HepG2 (cell line): ENCODE results near the gene ROMO1. TPM values are rescaled to one million over a fixed set of nuclear protein-coding genes. Genes with fewer than 3 reads are reported as not detected.

Experiments used
- ATAC-seq: fragments of 200-7000 bp; cut with Tn5 transposase; 3 replicates; pipeline ENCODE4 v1.9.1; 2020; ENCODE audit warnings: mild to moderate bottlenecking, moderate library complexity
- BruUV-seq: library from RNA; stranded (reverse); fragments of 400-500 nt; replicated peaks from 2 replicates; lab custom pipeline; 2021; lab: Mats Ljungman, UMichigan
- CTCF ChIA-PET: fragments of 300-600 bp; formaldehyde crosslinking; extraction: SDS; loops from one replicate; lab custom pipeline; 2021; ENCODE audit warnings: low total read pairs, inconsistent platforms, low intra/inter-chr PET ratio; lab: Yijun Ruan, JAX
- POLR2A ChIA-PET: fragments of 350-600 bp; sonication (Branson Sonifier 250); formaldehyde crosslinking; loops from one replicate; lab custom pipeline; 2020; ENCODE audit warnings: antibody characterized with exemption, inconsistent platforms; lab: Yijun Ruan, JAX
- DNase-seq: peaks from one replicate; pipeline ENCODE4 v3.0.0-alpha.2; 2015; ENCODE audit warnings: low spot score
- FAIRE-seq: peaks from 3 replicates; lab custom pipeline; 2011; peaks lifted over from hg19 to GRCh38; lab: Jason Lieb, UNC
- H2AFZ ChIP-seq: one replicate; pipeline ENCODE4 v1.6.1; 2011; ENCODE audit warnings: low read length, inconsistent platforms
- H3K27ac ChIP-seq: fragments of 300-600 bp; 3 replicates; pipeline ENCODE4 v1.8.0; 2011; ENCODE audit warnings: mixed run types, mild to moderate bottlenecking, mixed read lengths, low read length, inconsistent platforms; ENCODE audit not compliant: insufficient read depth; ENCODE audit errors: extremely low read length
- H3K27me3 ChIP-seq, 2 experiments: fragments of 200-600 bp in 1 of 2; 2 replicates in 1 of 2; 3 replicates in 1 of 2; pipeline versions ENCODE4 v1.6.0 to v1.8.0; 2011; ENCODE audit warnings: low read length in 2 of 2, mild to moderate bottlenecking in 2 of 2, moderate library complexity in 2 of 2, inconsistent platforms in 1 of 2; ENCODE audit not compliant: insufficient read depth in 2 of 2, control insufficient read depth in 1 of 2
- H3K36me3 ChIP-seq, 2 experiments: fragments of 200-600 bp in 1 of 2; replicated peaks in 1 of 2; 2 replicates in 1 of 2; 3 replicates in 1 of 2; pipeline versions ENCODE4 v1.5.1 to v1.8.0; 2011; ENCODE audit warnings: low read length in 2 of 2, inconsistent platforms in 1 of 2; ENCODE audit not compliant: insufficient read depth in 2 of 2, control insufficient read depth in 1 of 2
- H3K4me1 ChIP-seq: 2 replicates; pipeline ENCODE4 v1.5.1; 2012; ENCODE audit warnings: low read length, inconsistent platforms; ENCODE audit not compliant: insufficient read depth
- H3K4me2 ChIP-seq: 2 replicates; pipeline ENCODE4 v1.6.0; 2011; ENCODE audit warnings: low read depth, low read length, inconsistent platforms
- H3K4me3 ChIP-seq, 3 experiments: fragments of 200-600 bp in 1 of 3; sonication (generic), shearing (Covaris generic) in 1 of 3; replicated peaks in 1 of 3; 2 replicates each; pipeline ENCODE4 v1.5.1; 2011 to 2016; ENCODE audit warnings: low read length in 3 of 3, inconsistent platforms in 2 of 3, low read depth in 2 of 3, mild to moderate bottlenecking in 2 of 3, control low read depth in 1 of 3, mixed read lengths in 1 of 3; ENCODE audit not compliant: insufficient read depth in 1 of 3
- H3K79me2 ChIP-seq: one replicate; pipeline ENCODE4 v1.6.1; 2011; ENCODE audit warnings: low read length, inconsistent platforms; ENCODE audit not compliant: insufficient read depth
- H3K9ac ChIP-seq: 2 replicates; pipeline ENCODE4 v1.6.0; 2011; ENCODE audit warnings: mild to moderate bottlenecking, low read depth, low read length, inconsistent platforms; ENCODE audit not compliant: insufficient read depth
- H3K9me3 ChIP-seq: 2 replicates; pipeline ENCODE4 v1.5.1; 2012; ENCODE audit warnings: mild to moderate bottlenecking, low read length
- H4K20me1 ChIP-seq: 2 replicates; pipeline ENCODE4 v1.6.0; 2011; ENCODE audit warnings: inconsistent platforms, mild to moderate bottlenecking, low read length, moderate library complexity; ENCODE audit not compliant: insufficient read depth
- CHD2 ChIP-seq: IDR thresholded peaks from 2 replicates; pipeline ENCODE4 v1.6.1; 2011; ENCODE audit warnings: low read depth, low read length, improper control_type of control experiment
- CHD4 ChIP-seq: fragments of 200-600 bp; sonication (generic); IDR thresholded peaks from 2 replicates; pipeline ENCODE4 v1.7.0; 2017; ENCODE audit warnings: mild to moderate bottlenecking, low read length, borderline replicate concordance
- LCORL ChIP-seq, 2 experiments: fragments of 450-650 bp in 1 of 2; sonication (generic) in 1 of 2; formaldehyde crosslinking in 1 of 2; IDR thresholded peaks; 2 replicates each; pipeline versions ENCODE4 v1.5.0 to v1.6.1; 2017 to 2020; ENCODE audit warnings: antibody characterized with exemption in 1 of 2, missing genetic modification reagents in 1 of 2
- POLR2AphosphoS2 ChIP-seq: IDR thresholded peaks from 2 replicates; pipeline ENCODE4 v1.6.1; 2011; ENCODE audit warnings: low read depth, low read length, improper control_type of control experiment
- PPARG ChIP-seq: conservative IDR thresholded peaks from 2 replicates; pipeline ENCODE4 v1.6.1; 2016; ENCODE audit warnings: missing biosample characterization, missing genetic modification reagents
- TCF7 ChIP-seq: sonication (generic); IDR thresholded peaks from 2 replicates; pipeline ENCODE4 v1.6.1; 2016; ENCODE audit warnings: antibody characterized with exemption, low read depth
- YEATS4 ChIP-seq: sonication (generic); formaldehyde crosslinking; IDR thresholded peaks from 2 replicates; pipeline ENCODE4 v1.4.0; 2020; ENCODE audit warnings: missing genetic modification reagents, borderline replicate concordance
- ZNF816 ChIP-seq: sonication (generic); formaldehyde crosslinking; IDR thresholded peaks from 2 replicates; pipeline ENCODE4 v1.8.0; 2022; ENCODE audit warnings: missing genetic modification reagents, mild to moderate bottlenecking, borderline replicate concordance
- WGBS: methylation state at CpG from one replicate; pipeline ENCODE4 v1.1.6; 2017; ENCODE audit warnings: low lambda C conversion rate; 5-methylcytosine and 5-hydroxymethylcytosine counted together
- in situ Hi-C: cut with HindIII; loops from 2 replicates; pipeline ENCODE4 v1.10.0; 2017; ENCODE audit warnings: low pct_unique_long_range_greater_than_20kb; ENCODE audit not compliant: extremely low pct_ligation_motif_present
- intact Hi-C: fragments of 100-400 bp; cut with micrococcal nuclease; formaldehyde crosslinking; loops from one replicate; pipeline ENCODE4 v1.10.0; 2022; ENCODE audit not compliant: unreplicated experiment
- polyA plus RNA-seq, 8 experiments: library from polyadenylated mRNA; depleted of rRNA in 3 of 8; stranded (reverse) in 7 of 8; unstranded in 1 of 8; fragments of >200 nt; fragmentation: Illumina TruSeq in 4 of 8; extraction: Trizol in 4 of 8; gene quantifications; 2 replicates each; pipeline versions ENCODE4 v1.2.1 to v1.2.3, GENCODE V29; 2011 to 2016; ENCODE audit warnings: low read depth in 4 of 8, missing spikeins in 1 of 8, mixed read lengths in 1 of 8; ENCODE audit not compliant: insufficient read depth in 1 of 8
- total RNA-seq, 5 experiments: library from RNA; depleted of rRNA; stranded (reverse); fragments of >200 nt; fragmentation: Illumina TruSeq; extraction: Trizol; gene quantifications; 2 replicates each; pipeline ENCODE4 v1.2.3, GENCODE V29; 2016; ENCODE audit warnings: low read depth in 1 of 5
- TF ChIP-seq, protein P1 (sequence below): sonication (generic); formaldehyde crosslinking; IDR thresholded peaks from 2 replicates; pipeline ENCODE4 v1.5.1; 2020; ENCODE audit warnings: mild to moderate bottlenecking, missing genetic modification reagents, borderline replicate concordance
- TF ChIP-seq, protein P2 (sequence below): sonication (generic); formaldehyde crosslinking; IDR thresholded peaks from 2 replicates; pipeline ENCODE4 v1.5.0; 2020; ENCODE audit warnings: mild to moderate bottlenecking, low read depth, missing genetic modification reagents, borderline replicate concordance
- TF ChIP-seq, protein P3 (sequence below): sonication (generic); formaldehyde crosslinking; IDR thresholded peaks from 2 replicates; pipeline ENCODE4 v1.5.0; 2020; ENCODE audit warnings: mild to moderate bottlenecking, missing genetic modification reagents, moderate library complexity

ROMO1 gene
- total and polyA plus RNA-seq, 2 of the 13 experiments (the other 11 are each of a cell fraction or from before 2014, with no cell fraction given) = 636 to 755 TPM

DNA sequence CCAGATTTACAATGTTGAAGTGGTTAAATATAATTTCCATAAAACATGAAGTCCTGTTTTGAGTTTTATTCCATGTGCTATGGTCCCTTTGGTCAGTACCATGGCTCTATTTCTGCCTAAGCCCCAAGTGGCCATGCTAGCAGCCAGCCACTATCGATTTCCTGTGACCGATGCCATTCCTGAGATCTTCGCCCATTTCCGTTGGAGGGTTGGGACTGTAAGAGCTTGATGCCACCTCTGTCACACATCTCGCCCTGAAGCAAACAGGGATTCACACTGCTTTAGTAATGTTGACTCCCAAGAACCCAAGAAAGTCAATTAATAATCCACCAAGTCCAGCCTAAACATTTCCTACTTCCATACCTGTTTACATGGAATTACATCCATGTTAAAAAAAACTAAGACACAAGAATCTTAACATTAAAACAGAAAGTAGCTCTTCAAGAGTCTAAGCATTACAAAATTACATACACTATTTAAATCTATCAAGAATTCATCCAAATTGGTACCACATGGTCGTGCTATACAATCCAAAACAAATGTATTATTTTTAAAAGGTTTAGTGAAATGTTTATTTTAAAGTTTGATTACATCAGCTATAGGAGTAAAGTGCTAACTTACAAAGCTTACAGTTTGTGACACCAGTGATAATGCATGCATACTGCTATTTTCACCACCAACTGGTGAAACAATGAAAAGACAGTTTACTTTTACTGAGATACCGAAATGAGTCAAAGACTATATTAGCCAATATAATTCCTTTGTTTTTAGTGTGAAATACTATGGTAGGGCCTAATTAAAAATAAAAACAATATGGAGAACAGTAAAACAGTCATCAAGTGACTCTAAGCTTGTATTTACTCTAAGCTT is 40.3 kb downstream of the ROMO1 start:
- Histone ChIP-seq H4K20me1 (peaks cover 71% of the 10 kb centered on the region), H3K4me3 (peak overlapping the region; percentile 90 to 92 (median 91)), H3K9ac (peak overlapping the region; percentile 100; the same call in 1 of the 2 replicates), H3K79me2 (peaks cover 84% of the 10 kb centered on the region), H3K27me3 (no peaks in the 10 kb centered on the region; a peak in 1 of 5 replicates), H3K27ac (no peak overlapping the region), H2AFZ (no peak overlapping the region), H3K4me2 (peak overlapping the region; percentile 98), H3K9me3 (no peaks in the 10 kb centered on the region), H3K36me3 (peaks cover 20 to 54% of the 10 kb centered on the region in 2 experiments), H3K4me1 (peaks cover 75% of the 10 kb centered on the region)
- ATAC-seq = no peak
- in situ Hi-C loops = loop anchor here (5.0 kb wide), 1 partner anchor 143 kb away; no protein-coding TSS in a partner anchor
- DNase-seq = peak; percentile 57
- intact Hi-C loops = loop anchor here (5.0 kb wide), 1 partner anchor 122 kb away; the partner anchor contains the start of gene SPAG4
- ChIA-PET CTCF (no interaction called here), POLR2A (interaction anchor here (0.8 to 8.6 kb wide), 12 partner anchors 9 to 273 kb away, joined by 3 to 211 read pairs (median 4); partner anchors contain the start of genes CPNE1, NFS1, PHF20 and RBM12)
- 74% methylated on average over 7 of the region's 7 CpGs for WGBS
- no TSS peak for BruUV-seq
- FAIRE-seq = no peak
- TF ChIP-seq, protein P1, sequence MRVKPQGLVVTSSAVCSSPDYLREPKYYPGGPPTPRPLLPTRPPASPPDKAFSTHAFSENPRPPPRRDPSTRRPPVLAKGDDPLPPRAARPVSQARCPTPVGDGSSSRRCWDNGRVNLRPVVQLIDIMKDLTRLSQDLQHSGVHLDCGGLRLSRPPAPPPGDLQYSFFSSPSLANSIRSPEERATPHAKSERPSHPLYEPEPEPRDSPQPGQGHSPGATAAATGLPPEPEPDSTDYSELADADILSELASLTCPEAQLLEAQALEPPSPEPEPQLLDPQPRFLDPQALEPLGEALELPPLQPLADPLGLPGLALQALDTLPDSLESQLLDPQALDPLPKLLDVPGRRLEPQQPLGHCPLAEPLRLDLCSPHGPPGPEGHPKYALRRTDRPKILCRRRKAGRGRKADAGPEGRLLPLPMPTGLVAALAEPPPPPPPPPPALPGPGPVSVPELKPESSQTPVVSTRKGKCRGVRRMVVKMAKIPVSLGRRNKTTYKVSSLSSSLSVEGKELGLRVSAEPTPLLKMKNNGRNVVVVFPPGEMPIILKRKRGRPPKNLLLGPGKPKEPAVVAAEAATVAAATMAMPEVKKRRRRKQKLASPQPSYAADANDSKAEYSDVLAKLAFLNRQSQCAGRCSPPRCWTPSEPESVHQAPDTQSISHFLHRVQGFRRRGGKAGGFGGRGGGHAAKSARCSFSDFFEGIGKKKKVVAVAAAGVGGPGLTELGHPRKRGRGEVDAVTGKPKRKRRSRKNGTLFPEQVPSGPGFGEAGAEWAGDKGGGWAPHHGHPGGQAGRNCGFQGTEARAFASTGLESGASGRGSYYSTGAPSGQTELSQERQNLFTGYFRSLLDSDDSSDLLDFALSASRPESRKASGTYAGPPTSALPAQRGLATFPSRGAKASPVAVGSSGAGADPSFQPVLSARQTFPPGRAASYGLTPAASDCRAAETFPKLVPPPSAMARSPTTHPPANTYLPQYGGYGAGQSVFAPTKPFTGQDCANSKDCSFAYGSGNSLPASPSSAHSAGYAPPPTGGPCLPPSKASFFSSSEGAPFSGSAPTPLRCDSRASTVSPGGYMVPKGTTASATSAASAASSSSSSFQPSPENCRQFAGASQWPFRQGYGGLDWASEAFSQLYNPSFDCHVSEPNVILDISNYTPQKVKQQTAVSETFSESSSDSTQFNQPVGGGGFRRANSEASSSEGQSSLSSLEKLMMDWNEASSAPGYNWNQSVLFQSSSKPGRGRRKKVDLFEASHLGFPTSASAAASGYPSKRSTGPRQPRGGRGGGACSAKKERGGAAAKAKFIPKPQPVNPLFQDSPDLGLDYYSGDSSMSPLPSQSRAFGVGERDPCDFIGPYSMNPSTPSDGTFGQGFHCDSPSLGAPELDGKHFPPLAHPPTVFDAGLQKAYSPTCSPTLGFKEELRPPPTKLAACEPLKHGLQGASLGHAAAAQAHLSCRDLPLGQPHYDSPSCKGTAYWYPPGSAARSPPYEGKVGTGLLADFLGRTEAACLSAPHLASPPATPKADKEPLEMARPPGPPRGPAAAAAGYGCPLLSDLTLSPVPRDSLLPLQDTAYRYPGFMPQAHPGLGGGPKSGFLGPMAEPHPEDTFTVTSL (CRISPR knock-in tag) = peak; percentile 42; the same call in 1 of the 2 replicates
- TF ChIP-seq LCORL (IDR thresholded peaks at IDR 0.05) (0 out of 2 replicates have a peak, but pooled peaks have one; percentile 5), LCORL (CRISPR knock-in tag; IDR thresholded peaks at IDR 0.05) (peak; percentile 37; the same call in 1 of the 2 replicates), ZNF816 (CRISPR knock-in tag) (peak; percentile 72; the same call in 1 of the 2 replicates), TCF7 (no peak), PPARG (CRISPR knock-in tag) (0 out of 2 replicates have a peak, but pooled peaks have one; percentile 2), CHD2 (no peak), YEATS4 (CRISPR knock-in tag) (no peak), POLR2AphosphoS2 (peak; percentile 37), CHD4 (peak; percentile 12; the same call in 1 of the 2 replicates)
- TF ChIP-seq, protein P2, sequence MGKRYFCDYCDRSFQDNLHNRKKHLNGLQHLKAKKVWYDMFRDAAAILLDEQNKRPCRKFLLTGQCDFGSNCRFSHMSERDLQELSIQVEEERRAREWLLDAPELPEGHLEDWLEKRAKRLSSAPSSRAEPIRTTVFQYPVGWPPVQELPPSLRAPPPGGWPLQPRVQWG (CRISPR knock-in tag) = no peak
- TF ChIP-seq, protein P3, sequence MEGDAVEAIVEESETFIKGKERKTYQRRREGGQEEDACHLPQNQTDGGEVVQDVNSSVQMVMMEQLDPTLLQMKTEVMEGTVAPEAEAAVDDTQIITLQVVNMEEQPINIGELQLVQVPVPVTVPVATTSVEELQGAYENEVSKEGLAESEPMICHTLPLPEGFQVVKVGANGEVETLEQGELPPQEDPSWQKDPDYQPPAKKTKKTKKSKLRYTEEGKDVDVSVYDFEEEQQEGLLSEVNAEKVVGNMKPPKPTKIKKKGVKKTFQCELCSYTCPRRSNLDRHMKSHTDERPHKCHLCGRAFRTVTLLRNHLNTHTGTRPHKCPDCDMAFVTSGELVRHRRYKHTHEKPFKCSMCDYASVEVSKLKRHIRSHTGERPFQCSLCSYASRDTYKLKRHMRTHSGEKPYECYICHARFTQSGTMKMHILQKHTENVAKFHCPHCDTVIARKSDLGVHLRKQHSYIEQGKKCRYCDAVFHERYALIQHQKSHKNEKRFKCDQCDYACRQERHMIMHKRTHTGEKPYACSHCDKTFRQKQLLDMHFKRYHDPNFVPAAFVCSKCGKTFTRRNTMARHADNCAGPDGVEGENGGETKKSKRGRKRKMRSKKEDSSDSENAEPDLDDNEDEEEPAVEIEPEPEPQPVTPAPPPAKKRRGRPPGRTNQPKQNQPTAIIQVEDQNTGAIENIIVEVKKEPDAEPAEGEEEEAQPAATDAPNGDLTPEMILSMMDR (CRISPR knock-in tag) = peak; percentile 37
